Lung (tissue), 12 donors: Measurements from ENCODE around the gene MACIR. TPM values are rescaled to one million over a fixed set of nuclear protein-coding genes. Genes with fewer than 3 reads are reported as not detected.
"Not testable (repeated sequence)": the region's sequence is repeated elsewhere in the genome, so short reads cannot be mapped to it uniquely, and the experiment has no call there.

Source experiments
- ATAC-seq: fragments of 200-7000 bp; cut with Tn5 transposase; one replicate; pipeline ENCODE4 v1.9.1; 2020; ENCODE audit warnings: moderate number of reproducible peaks; ENCODE audit not compliant: insufficient read depth, low FRiP score
- DNase-seq, 3 donors: peaks; one replicate each; pipeline ENCODE4 v3.0.0-alpha.2; 2013 to 2017
- H3K27ac ChIP-seq, 2 donors: one replicate each; pipeline ENCODE4 v1.5.1; 2013; ENCODE audit warnings: mild to moderate bottlenecking in 2 of 2, moderate library complexity in 2 of 2, control low read depth in 1 of 2, inconsistent platforms in 1 of 2, low read depth in 1 of 2, low read length in 1 of 2
- H3K27me3 ChIP-seq, 3 donors: one replicate each; pipeline ENCODE4 v1.5.1; 2013; ENCODE audit warnings: low read length in 2 of 3; ENCODE audit not compliant: control insufficient read depth in 3 of 3, insufficient read depth in 3 of 3
- H3K36me3 ChIP-seq, 4 donors: one replicate each; pipeline ENCODE4 v1.5.1; 2013; ENCODE audit warnings: low read length in 4 of 4, mild to moderate bottlenecking in 1 of 4, moderate library complexity in 1 of 4; ENCODE audit not compliant: control insufficient read depth in 4 of 4, insufficient read depth in 4 of 4
- H3K4me1 ChIP-seq, 5 donors: one replicate each; pipeline ENCODE4 v1.5.1; 2013; ENCODE audit warnings: low read length in 5 of 5, mild to moderate bottlenecking in 2 of 5, moderate library complexity in 1 of 5; ENCODE audit not compliant: control insufficient read depth in 5 of 5, insufficient read depth in 5 of 5
- H3K4me3 ChIP-seq: one replicate; pipeline ENCODE4 v1.5.1; 2013; ENCODE audit warnings: mild to moderate bottlenecking, control low read depth, moderate library complexity
- H3K9ac ChIP-seq, 2 donors: one replicate each; pipeline ENCODE4 v1.5.1; 2013; ENCODE audit warnings: low read length in 2 of 2, control low read depth in 1 of 2; ENCODE audit not compliant: insufficient read depth in 1 of 2
- H3K9me3 ChIP-seq, 4 donors: one replicate each; pipeline ENCODE4 v1.5.1; 2013; ENCODE audit warnings: low read length in 3 of 4, mild to moderate bottlenecking in 1 of 4, moderate library complexity in 1 of 4; ENCODE audit not compliant: control insufficient read depth in 4 of 4, insufficient read depth in 3 of 4
- CTCF ChIP-seq: IDR thresholded peaks from 2 replicates; pipeline ENCODE4 v1.5.1; 2012; ENCODE audit warnings: mild to moderate bottlenecking; ENCODE audit errors: control extremely low read depth, extremely low read depth
- WGBS, 2 donors: extraction: QIAGEN DNeasy Blood & Tissue Kit; methylation state at CpG; one replicate each; pipeline ENCODE4 v1.1.7; 2013; 5-methylcytosine and 5-hydroxymethylcytosine counted together
- polyA plus RNA-seq, 2 donors: library from polyadenylated mRNA; stranded (reverse); fragments of 200-250 nt; gene quantifications; one replicate each; pipeline ENCODE4 v1.2.1, GENCODE V29; 2013
- total RNA-seq, 2 donors: library from RNA; depleted of rRNA in 1 of 2; stranded (reverse); fragments of >200 nt in 1 of 2; gene quantifications; one replicate each; pipeline ENCODE4 v1.2.1, GENCODE V29; 2014 to 2021
- donor health status: control.
- donor health status: control.
- donor health status: Bipolar disorder and iron deficiency.
- donor health status: healthy.
- donor health status: DM: yes; HTN: yes; CAD: no.

Gene MACIR
- total and polyA plus RNA-seq, 4 donors: 3.9 to 9.9 (median 5.0) TPM

GRCh38 chr5:103217101-103217500, 41.5 kb upstream of the MACIR start:
- no peak for ATAC-seq
- H3K4me1 ChIP-seq: peaks cover 0 to 2% (median 0%) of the 10 kb centered on the region in 5 donors
- TF ChIP-seq CTCF: no peak
- H3K36me3 ChIP-seq: no peaks in the 10 kb centered on the region
- no peak overlapping the region for H3K9ac ChIP-seq
- peak in 2 of 3 donors; percentile 11 to 32 for DNase-seq
- no peaks in the 10 kb centered on the region for H3K27me3 ChIP-seq
- H3K4me3 ChIP-seq: no peak overlapping the region
- no peak overlapping the region for H3K27ac ChIP-seq
- H3K9me3 ChIP-seq: no peaks in the 10 kb centered on the region

GRCh38 chr5:103218164-103218563, 40.4 kb upstream of the MACIR start:
- Histone ChIP-seq H3K36me3 (no peaks in the 10 kb centered on the region), H3K4me3 (no peak overlapping the region), H3K9ac (no peak overlapping the region), H3K9me3 (no peaks in the 10 kb centered on the region), H3K4me1 (no peaks in the 10 kb centered on the region), H3K27me3 (no peaks in the 10 kb centered on the region), H3K27ac (no peak overlapping the region)
- DNase-seq (no peak), ATAC-seq (no peak)
- TF ChIP-seq CTCF: no peak
- WGBS, 2 donors: 71 to 81% methylated on average over 5 of the region's 5 CpGs

- not testable (repeated sequence) for ATAC-seq, DNase-seq
Measured at GRCh38 chr5:103219074-103219473, 39.5 kb upstream of the MACIR start.

GRCh38 chr5:103223031-103223955, 35.3 kb upstream of the MACIR start:
- DNase-seq (no peak), ATAC-seq (no peak)
- Histone ChIP-seq H3K27me3 (no peaks in the 10 kb centered on the region), H3K9ac (no peak overlapping the region), H3K4me3 (no peak overlapping the region), H3K36me3 (no peaks in the 10 kb centered on the region), H3K27ac (no peak overlapping the region), H3K9me3 (no peaks in the 10 kb centered on the region), H3K4me1 (no peaks in the 10 kb centered on the region)
- WGBS, 2 donors: 92 to 93% methylated on average over 28 of the region's 28 CpGs
- no peak for TF ChIP-seq CTCF

More at GRCh38 chr5:103219074-103219473, 39.5 kb upstream of the MACIR start:
- H3K36me3 ChIP-seq, H3K27me3 ChIP-seq, H3K9ac ChIP-seq, H3K4me3 ChIP-seq, H3K27ac ChIP-seq, H3K9me3 ChIP-seq, H3K4me1 ChIP-seq: not testable (repeated sequence)
- WGBS, 2 donors: 94 to 100% methylated on average over 2 of the region's 2 CpGs
